Measurements from ENCODE around the gene TTC21B.

TTC21B gene

GRCh38 chr2:165846056-165846455 is 107.5 kb downstream of the TTC21B start:
- Histone ChIP-seq H3K4me3 (no peak overlapping the region), H3K27ac (no peak overlapping the region)

GRCh38 chr2:165844216-165844615 is 109.4 kb downstream of the TTC21B start:
- no peak overlapping the region for H3K4me3 ChIP-seq
- no peak overlapping the region for H3K27ac ChIP-seq

GRCh38 chr2:165843351-165843750 is 110.2 kb downstream of the TTC21B start:
- no peak overlapping the region for H3K27ac ChIP-seq

GRCh38 chr2:165840333-165840958 is 113.1 kb downstream of the TTC21B start:
- Histone ChIP-seq H3K27ac (no peak overlapping the region), H3K4me3 (no peak overlapping the region)

More at GRCh38 chr2:165843351-165843750, 110.2 kb downstream of the TTC21B start:
- no peak overlapping the region for H3K4me3 ChIP-seq

DNA sequence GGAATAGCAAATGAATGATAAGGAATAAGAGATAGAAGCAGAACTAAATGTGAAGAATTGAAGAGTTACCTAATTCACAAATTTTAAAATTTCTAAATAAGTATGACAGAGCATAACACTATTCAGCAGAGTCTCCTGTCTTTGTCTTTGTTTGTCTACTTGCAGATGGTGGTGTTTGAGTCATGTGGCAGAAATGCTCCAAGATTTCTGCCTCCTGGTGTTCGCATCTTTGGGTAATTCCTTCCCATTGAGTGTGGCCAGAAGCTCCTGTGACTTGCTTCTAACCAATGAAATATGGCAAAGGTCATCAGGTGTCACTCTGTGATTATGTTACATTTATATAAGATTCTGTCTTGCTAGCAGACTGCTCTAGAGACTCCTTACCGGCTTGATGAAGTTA is 114.0 kb downstream of the TTC21B start:
- no peak overlapping the region for H3K27ac ChIP-seq
- H3K4me3 ChIP-seq = no peak overlapping the region

GRCh38 chr2:165837122-165837521 is 116.5 kb downstream of the TTC21B start:
- Histone ChIP-seq H3K27ac (no peak overlapping the region), H3K4me3 (no peak overlapping the region)

- H3K27ac ChIP-seq = no peak overlapping the region
- H3K4me3 ChIP-seq = no peak overlapping the region
Measured at GRCh38 chr2:165835363-165835762, 118.2 kb downstream of the TTC21B start.

- Histone ChIP-seq H3K4me3 (no peak overlapping the region), H3K27ac (no peak overlapping the region)
Measured at GRCh38 chr2:165833156-165833555, 120.4 kb downstream of the TTC21B start.

GRCh38 chr2:165827921-165828276 is 125.7 kb downstream of the TTC21B start:
- no peak overlapping the region for H3K27ac ChIP-seq
- H3K4me3 ChIP-seq = no peak overlapping the region

DNA sequence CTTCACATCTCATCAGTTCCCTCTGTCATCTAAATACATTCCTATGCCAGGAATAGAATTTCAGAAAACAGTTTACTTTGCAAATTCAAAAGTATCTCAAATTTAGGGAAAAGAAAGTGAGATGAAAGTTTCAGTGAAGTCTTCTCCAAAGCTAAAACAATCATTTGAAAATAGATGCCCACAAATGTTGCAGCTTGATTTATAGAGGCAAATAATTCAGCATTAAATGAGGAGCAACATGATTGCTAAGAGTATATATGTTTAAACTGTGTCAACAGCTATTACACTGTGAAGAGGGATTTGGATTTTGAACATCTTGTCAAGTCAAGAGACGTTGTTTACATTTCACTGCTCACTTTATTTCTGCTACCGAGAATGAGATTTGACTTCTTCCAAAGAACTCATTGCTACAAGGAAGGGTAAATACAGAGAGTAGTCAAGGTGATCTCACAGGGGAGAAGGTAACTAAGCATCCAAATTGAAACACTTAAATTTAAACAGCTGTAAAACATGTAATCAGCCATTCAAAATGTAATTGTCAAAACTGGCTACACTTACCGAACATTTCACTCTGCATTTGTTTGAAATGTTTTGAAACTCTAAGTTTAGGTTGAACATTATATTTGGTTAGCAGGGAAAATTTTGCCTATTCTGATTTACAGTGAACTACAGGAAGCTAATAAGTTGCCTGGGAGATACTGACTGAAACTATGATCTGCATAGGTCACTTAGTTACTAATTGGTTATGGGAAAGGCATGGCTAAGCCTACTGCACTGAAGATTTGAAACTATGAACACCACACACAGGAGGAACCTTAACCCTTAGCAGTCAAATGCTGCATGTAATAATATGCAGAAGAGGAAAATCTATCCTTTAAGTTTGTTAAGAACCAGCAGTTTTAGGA is 126.3 kb downstream of the TTC21B start:
- Histone ChIP-seq H3K27ac (no peak overlapping the region), H3K4me3 (no peak overlapping the region)

DNA sequence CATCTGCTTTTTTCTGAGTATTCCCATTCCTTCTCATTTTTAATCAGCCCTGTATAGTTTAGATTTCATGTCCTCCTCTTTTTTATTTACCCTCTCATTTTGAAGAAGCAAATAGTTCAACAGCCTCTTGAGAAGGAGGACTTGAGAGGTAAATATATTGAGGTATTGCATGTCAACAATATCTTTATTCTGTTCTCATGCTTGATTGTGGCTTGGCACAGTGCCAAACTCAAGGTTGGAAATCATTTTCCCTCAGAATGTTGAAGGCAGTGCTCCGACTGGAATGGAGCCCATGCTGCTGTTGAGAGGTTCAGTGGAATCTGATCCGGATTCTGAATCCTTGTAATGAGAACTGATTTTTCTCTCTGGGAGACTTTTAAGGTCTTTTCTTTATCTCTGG is 128.5 kb downstream of the TTC21B start:
- H3K27ac ChIP-seq = no peak overlapping the region

More for the DNA sequence above, 128.5 kb downstream of the TTC21B start:
- H3K4me3 ChIP-seq = no peak overlapping the region

All from skin epidermis (tissue), 12 donors.